HG02571 (cell line): ENCODE data around the gene TNFRSF18.
"Not testable (repeated sequence)": the region's sequence is repeated elsewhere in the genome, so short reads cannot be mapped to it uniquely, and the experiment has no call there.

Source experiments
- ATAC-seq: cut with Tn5 transposase; IDR thresholded peaks from one replicate; pipeline ENCODE4 v1.9.1; 2021; ENCODE audit warnings: mild to moderate bottlenecking, moderate library complexity; ENCODE audit not compliant: unreplicated experiment

The TNFRSF18 gene

GRCh38 chr1:1206376-1206965, at the start of gene TNFRSF18:
Gene TNFRSF18 (minus strand): TSS chr1:1206592. CDS start chr1:1206571, 21 bp downstream.
- ATAC-seq, result no peak

GRCh38 chr1:1255611-1256010, 49.2 kb upstream of the TNFRSF18 start:
- no peak for ATAC-seq

- no peak for ATAC-seq
Measured at GRCh38 chr1:1255078-1255477, 48.7 kb upstream of the TNFRSF18 start.

- no peak for ATAC-seq
Measured at GRCh38 chr1:1254667-1254998, 48.2 kb upstream of the TNFRSF18 start.

- ATAC-seq, result no peak
Measured at GRCh38 chr1:1253972-1254666, 47.7 kb upstream of the TNFRSF18 start.

- ATAC-seq, result no peak
Measured at GRCh38 chr1:1253314-1253713, 46.9 kb upstream of the TNFRSF18 start.

- no peak for ATAC-seq
Measured at GRCh38 chr1:1250786-1251284, 44.4 kb upstream of the TNFRSF18 start.

- ATAC-seq, result not testable (repeated sequence)
Measured at GRCh38 chr1:1248009-1248913, 41.9 kb upstream of the TNFRSF18 start.

GRCh38 chr1:1247341-1247913, 41.0 kb upstream of the TNFRSF18 start:
- ATAC-seq, result no peak

GRCh38 chr1:1246577-1247340, 40.4 kb upstream of the TNFRSF18 start, which contains the start of gene C1QTNF12:
Gene C1QTNF12 (minus strand): TSS chr1:1246722. CDS start chr1:1246690, 32 bp downstream.
- ATAC-seq, result no peak

- ATAC-seq, result no peak
Measured at GRCh38 chr1:1245817-1246576, 39.6 kb upstream of the TNFRSF18 start.

- no peak for ATAC-seq
Measured at GRCh38 chr1:1245178-1245816, 38.9 kb upstream of the TNFRSF18 start.

- ATAC-seq, result no peak
Measured at GRCh38 chr1:1244192-1244811, 37.9 kb upstream of the TNFRSF18 start.

- ATAC-seq, result no peak
Measured at GRCh38 chr1:1243807-1244191, 37.4 kb upstream of the TNFRSF18 start.

GRCh38 chr1:1243266-1243660, 36.9 kb upstream of the TNFRSF18 start:
- no peak for ATAC-seq

- ATAC-seq, result no peak
Measured at GRCh38 chr1:1242461-1243265, 36.3 kb upstream of the TNFRSF18 start.

- ATAC-seq, result no peak
Measured at GRCh38 chr1:1241588-1242219, 35.3 kb upstream of the TNFRSF18 start.
